ENCODE results near the gene ACE. TPM values are rescaled to one million over a fixed set of nuclear protein-coding genes. Genes with fewer than 3 reads are reported as not detected.

The ACE gene
- total and polyA plus RNA-seq, 10 donors: 0.61 to 17.3 (median 8.2) TPM

DNA sequence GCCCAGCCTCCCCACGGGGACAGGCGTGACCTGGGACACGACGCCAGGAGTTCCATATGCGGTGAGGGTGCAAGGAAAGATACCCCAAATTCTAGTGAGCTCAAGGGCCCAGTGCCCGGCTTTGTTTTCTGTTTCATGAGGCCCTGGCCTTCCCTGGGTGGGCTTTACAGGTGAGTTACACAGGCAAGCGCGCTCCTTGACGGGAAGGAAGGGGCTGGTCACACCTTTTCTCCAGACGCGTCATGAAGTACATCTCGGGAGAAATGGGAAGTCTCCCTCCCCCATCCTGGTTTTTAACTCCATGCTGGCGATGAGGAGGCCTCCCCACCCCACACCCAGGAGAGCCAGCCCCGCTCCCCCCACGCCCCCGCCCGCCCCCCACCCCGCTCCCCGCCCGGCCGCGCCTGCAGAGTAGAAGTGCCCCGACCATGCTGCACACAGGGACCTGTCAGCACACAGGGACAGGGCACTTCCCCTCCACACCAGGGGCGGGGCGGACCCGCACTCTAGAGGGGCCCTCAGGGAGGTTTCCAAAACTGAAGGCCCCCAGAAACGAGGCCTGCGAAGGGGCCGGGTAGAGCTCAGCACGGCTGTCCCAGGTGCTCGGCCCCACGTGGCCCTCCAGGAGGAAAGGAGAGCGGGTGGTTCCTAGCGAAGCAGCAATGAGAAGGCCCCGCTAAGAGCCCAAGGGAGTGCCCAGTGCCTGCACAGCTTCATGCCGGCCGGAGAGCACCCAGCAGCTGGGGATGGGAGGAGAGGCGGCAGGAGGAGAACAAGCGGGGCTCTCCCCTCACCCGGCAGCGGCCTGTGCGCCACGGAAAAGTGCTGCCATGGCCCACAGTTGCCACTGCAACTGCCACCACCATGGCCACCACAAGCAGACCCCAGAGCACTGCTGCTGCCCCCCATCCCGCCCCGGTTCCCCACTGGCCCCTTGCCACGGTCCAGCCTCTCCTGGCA lies 38.5 kb upstream of the ACE start:
- Histone ChIP-seq H3K27me3 (replicated peaks in 1 of 7) (peaks cover 0 to 7% (median 0%) of the 10 kb centered on the region in 7 donors), H3K4me3 (no peak overlapping the region), H3K9me3 (no peaks in the 10 kb centered on the region), H3K36me3 (peaks cover 0 to 6% (median 0%) of the 10 kb centered on the region in 6 donors), H3K27ac (peak overlapping the region in 7 of 8 donors; percentile 48 to 86 (median 68)), H3K4me1 (peaks cover 0 to 76% (median 55%) of the 10 kb centered on the region in 6 donors)
- intact Hi-C loops (cut with DNase I; ENCODE audit: low total_unique reads): no loop called here
- WGBS, 5 donors: 39 to 65% (median 60%) methylated on average over 31 to 46 of the region's 46 CpGs
- DNase-seq: no peak
- TF ChIP-seq POLR2A (IDR thresholded peaks at IDR 0.05) (no peak), POLR2AphosphoS5 (IDR thresholded peaks at IDR 0.05) (no peak)
- TF ChIP-seq, protein P1, sequence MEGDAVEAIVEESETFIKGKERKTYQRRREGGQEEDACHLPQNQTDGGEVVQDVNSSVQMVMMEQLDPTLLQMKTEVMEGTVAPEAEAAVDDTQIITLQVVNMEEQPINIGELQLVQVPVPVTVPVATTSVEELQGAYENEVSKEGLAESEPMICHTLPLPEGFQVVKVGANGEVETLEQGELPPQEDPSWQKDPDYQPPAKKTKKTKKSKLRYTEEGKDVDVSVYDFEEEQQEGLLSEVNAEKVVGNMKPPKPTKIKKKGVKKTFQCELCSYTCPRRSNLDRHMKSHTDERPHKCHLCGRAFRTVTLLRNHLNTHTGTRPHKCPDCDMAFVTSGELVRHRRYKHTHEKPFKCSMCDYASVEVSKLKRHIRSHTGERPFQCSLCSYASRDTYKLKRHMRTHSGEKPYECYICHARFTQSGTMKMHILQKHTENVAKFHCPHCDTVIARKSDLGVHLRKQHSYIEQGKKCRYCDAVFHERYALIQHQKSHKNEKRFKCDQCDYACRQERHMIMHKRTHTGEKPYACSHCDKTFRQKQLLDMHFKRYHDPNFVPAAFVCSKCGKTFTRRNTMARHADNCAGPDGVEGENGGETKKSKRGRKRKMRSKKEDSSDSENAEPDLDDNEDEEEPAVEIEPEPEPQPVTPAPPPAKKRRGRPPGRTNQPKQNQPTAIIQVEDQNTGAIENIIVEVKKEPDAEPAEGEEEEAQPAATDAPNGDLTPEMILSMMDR (IDR thresholded peaks at IDR 0.05 in 8 of 11, conservative IDR thresholded peaks at IDR 0.05 in 3 of 11): no peak

DNA sequence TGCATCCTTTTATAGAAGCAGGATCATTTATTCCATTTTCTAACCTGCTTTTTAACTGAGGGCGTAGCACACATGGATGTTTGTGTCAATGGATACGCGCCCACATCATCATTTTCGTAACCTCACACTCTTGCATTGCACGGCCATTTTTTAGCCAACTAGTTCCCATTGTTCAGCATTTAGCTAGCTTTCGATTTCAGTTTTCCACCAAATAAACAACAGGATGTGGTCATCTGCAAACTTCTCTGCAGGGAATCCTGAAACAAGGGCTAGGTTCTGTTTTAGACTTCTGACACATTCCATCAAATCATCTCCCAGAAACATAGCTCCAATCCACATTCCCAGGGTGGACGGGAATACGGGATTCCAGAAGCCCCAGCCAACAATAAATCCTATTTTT lies 37.2 kb upstream of the ACE start:
- intact Hi-C loops (cut with DNase I; ENCODE audit: low total_unique reads): no loop called here
- Histone ChIP-seq H3K9me3 (no peaks in the 10 kb centered on the region), H3K36me3 (peaks cover 0 to 6% (median 0%) of the 10 kb centered on the region in 6 donors), H3K27ac (peak overlapping the region in 7 of 8 donors; percentile 48 to 86 (median 68)), H3K4me3 (peak overlapping the region in 1 of 8 donors; percentile 44), H3K27me3 (replicated peaks in 1 of 7) (peaks cover 0 to 7% (median 0%) of the 10 kb centered on the region in 7 donors), H3K4me1 (peaks cover 0 to 66% (median 44%) of the 10 kb centered on the region in 6 donors)
- 39 to 59% (median 46%) methylated on average over 8 of the region's 8 CpGs for WGBS, 5 donors
- no peak for DNase-seq
- TF ChIP-seq, protein P1 (IDR thresholded peaks at IDR 0.05 in 8 of 11, conservative IDR thresholded peaks at IDR 0.05 in 3 of 11): no peak
- TF ChIP-seq POLR2A (IDR thresholded peaks at IDR 0.05) (no peak), POLR2AphosphoS5 (IDR thresholded peaks at IDR 0.05) (peak in 1 of 3 donors; percentile 13)

DNA sequence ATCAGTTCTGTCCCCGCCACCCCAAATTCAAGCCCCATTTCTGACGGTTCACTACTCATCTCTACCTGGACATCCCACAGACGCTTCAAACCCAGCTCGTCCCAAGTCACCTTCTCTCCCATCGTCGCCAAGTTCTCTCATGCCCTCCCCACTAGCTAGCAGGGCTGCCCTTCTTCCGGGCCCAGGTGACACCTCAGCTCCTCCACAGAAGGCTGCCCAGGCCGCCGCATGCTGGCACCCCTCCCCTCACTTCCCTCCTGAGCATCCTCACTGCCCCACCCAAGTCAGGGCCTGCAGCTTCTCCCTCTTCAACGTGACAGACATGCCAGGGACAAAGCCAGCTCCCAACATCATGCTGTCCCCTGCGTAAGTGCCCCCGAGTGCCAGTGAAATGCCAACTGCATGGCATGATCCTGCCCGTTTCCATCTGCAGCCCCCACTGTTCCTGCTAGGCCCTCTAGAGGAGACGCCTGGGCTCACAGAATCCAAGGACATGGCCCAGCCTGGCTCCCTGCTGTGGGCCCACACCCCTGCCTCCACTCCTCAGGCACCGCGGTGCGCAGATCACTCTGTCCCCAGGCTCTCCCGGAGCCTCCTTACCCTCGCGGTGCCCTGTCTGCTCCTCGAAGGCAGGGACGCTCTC lies 36.6 kb upstream of the ACE start:
- no peak for DNase-seq
- WGBS, 5 donors: 68 to 79% (median 74%) methylated on average over 20 to 22 of the region's 22 CpGs
- TF ChIP-seq POLR2A (IDR thresholded peaks at IDR 0.05) (no peak), POLR2AphosphoS5 (IDR thresholded peaks at IDR 0.05) (no peak)
- TF ChIP-seq, protein P1 (IDR thresholded peaks at IDR 0.05 in 8 of 11, conservative IDR thresholded peaks at IDR 0.05 in 3 of 11): no peak
- peak overlapping the region in 6 of 8 donors; percentile 55 to 86 (median 72) for H3K27ac ChIP-seq
- intact Hi-C loops (cut with DNase I; ENCODE audit: low total_unique reads): no loop called here
- H3K4me3 ChIP-seq: peak overlapping the region in 1 of 8 donors; percentile 44
- peaks cover 0 to 66% (median 43%) of the 10 kb centered on the region in 6 donors for H3K4me1 ChIP-seq
- peaks cover 0 to 2% (median 0%) of the 10 kb centered on the region in 7 donors for H3K27me3 ChIP-seq (replicated peaks in 1 of 7)
- peaks cover 0 to 6% (median 0%) of the 10 kb centered on the region in 6 donors for H3K36me3 ChIP-seq
- no peaks in the 10 kb centered on the region for H3K9me3 ChIP-seq

All from spleen (tissue), 11 donors.